ENCODE results near the gene PLCH1.

DNA sequence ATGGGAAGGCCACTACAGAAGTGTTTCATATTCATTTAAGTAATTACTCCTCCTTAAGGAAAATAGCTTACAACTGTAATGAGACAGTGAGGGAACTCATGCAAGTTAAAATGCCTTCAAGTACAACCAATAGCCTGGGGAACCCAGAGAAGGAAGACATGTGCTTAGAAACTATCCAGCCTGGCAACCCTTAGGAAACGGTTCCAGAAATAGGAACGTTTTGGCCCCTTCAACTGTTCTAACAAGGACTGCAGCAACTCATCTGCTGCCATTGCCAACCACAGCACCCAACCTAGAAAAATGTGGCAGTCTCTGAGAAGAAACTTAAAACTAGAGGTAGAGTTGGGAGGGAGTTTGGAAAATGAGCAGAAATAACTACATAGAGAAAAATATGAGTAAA is 303.8 kb downstream of the PLCH1 start:
- no peak for TF ChIP-seq POLR2A (IDR thresholded peaks at IDR 0.05)
- TF ChIP-seq, protein P1, sequence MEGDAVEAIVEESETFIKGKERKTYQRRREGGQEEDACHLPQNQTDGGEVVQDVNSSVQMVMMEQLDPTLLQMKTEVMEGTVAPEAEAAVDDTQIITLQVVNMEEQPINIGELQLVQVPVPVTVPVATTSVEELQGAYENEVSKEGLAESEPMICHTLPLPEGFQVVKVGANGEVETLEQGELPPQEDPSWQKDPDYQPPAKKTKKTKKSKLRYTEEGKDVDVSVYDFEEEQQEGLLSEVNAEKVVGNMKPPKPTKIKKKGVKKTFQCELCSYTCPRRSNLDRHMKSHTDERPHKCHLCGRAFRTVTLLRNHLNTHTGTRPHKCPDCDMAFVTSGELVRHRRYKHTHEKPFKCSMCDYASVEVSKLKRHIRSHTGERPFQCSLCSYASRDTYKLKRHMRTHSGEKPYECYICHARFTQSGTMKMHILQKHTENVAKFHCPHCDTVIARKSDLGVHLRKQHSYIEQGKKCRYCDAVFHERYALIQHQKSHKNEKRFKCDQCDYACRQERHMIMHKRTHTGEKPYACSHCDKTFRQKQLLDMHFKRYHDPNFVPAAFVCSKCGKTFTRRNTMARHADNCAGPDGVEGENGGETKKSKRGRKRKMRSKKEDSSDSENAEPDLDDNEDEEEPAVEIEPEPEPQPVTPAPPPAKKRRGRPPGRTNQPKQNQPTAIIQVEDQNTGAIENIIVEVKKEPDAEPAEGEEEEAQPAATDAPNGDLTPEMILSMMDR (IDR thresholded peaks at IDR 0.05): no peak
